Suprapubic skin (tissue), 3 donors: Measurements from ENCODE around the gene EHD4.

Experiments
- CTCF ChIP-seq, 2 donors: fragments of 200-600 bp in 1 of 2; fragments of 450-650 bp in 1 of 2; sonication (generic) in 1 of 2; IDR thresholded peaks; one replicate each; pipeline ENCODE4 v1.5.1; 2016 to 2019; ENCODE audit warnings: antibody characterized with exemption in 2 of 2, mild to moderate bottlenecking in 1 of 2, moderate library complexity in 1 of 2
- POLR2AphosphoS5 ChIP-seq, 3 donors: sonication (generic); formaldehyde crosslinking; IDR thresholded peaks; one replicate each; pipeline ENCODE4 v1.6.1; 2017; ENCODE audit warnings: antibody characterized with exemption in 3 of 3

DNA sequence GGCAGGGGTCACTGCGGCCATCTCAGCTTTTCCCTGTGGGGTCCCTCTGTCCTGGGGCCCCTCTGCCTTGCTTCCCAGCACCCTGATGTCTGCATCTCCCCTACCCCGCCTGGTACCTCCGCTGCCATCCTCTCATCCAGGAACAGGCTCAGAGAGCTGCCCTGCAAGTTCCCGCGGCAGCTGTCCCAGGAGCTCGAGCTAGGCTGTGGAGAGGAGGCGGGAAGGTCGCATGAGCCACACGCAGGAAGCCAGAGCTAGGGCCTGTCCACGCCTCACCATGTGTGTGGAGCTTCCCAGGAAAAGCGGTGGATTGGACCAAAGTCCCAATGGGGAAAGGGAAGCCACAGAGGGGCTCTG is 121.2 kb downstream of the EHD4 start:
- TF ChIP-seq CTCF (IDR thresholded peaks at IDR 0.05) (no peak), POLR2AphosphoS5 (IDR thresholded peaks at IDR 0.05) (no peak)
